Glomerular endothelial cell (primary cell): ENCODE data around the gene DEUP1. TPM values are rescaled to one million over a fixed set of nuclear protein-coding genes. Genes with fewer than 3 reads are reported as not detected.

Experiments used
- DNase-seq: peaks from one replicate; pipeline ENCODE4 v3.0.0-alpha.2; 2011; ENCODE audit warnings: low read depth, low spot score; ENCODE audit errors: extremely low read depth
- total RNA-seq: library from RNA; depleted of rRNA; stranded (reverse); fragments of >200 nt; gene quantifications from 2 replicates; pipeline ENCODE4 v1.2.3, GENCODE V29; 2015

Gene DEUP1
- total RNA-seq, 1 donor from 2014 or later = not detected

DNA sequence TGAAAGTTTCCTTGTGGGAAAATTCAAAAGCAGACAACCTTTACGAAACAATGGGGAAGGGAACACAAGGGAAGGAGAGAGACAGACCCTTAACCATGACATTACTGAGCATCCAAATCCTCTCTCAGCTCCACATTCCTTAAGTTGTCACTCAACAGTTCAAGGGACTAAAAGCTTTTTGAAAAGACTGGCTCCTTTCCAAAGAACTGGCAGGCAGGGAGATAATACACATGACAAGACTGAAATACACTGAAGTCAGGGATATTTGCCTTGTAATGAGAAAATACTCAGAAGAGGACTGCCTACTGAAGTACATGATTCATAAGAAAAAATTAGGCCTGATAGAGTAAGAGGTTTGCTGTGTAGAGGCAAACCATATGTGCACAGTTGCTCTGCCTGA, 143.6 kb downstream of the DEUP1 start:
- DNase-seq = no peak

DNA sequence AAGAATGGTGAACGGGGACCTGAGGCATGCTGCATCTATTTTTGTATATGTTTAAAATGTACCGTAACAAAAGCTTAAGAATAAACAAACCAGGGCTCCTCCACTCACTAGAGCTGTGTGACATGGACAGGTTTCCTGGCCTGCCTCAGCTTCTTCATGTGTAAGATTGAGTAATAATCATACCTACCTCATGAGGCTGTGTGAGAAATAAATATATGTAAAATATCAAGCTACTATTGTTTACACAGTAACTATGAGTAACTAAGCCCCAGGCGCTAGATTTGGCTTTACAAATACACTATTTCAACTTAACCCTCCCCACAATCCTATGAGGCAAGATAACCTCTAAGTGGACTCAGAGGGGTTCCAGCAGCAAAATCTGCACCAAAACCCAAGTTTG, 146.3 kb downstream of the DEUP1 start:
- DNase-seq = no peak

DNA sequence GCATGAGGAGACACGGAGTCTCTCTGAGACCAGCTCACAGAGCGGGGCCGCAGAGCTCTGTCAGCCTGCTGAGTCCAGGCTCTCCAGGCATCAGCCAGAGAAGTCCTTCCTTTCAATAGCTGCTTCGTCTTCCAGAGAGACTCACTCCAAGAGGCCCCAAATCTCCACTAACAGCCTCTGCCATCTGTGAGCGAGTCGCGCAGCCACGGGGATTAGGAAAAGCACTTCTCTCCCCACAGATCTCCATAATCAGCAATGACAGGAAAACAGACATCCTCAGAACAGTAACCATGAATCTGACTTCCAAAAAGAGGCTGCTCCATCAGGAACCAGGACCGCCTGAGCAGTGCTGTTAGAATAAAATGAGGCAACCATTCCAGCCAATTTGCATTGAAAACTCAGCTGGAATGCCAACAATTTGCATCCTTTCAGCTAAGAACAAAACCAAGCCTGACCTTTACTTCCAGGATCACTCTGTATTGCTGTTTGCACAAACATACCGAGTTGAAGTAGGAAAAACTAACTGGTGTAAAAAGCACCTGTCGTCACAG, 147.2 kb downstream of the DEUP1 start:
- no peak for DNase-seq

DNA sequence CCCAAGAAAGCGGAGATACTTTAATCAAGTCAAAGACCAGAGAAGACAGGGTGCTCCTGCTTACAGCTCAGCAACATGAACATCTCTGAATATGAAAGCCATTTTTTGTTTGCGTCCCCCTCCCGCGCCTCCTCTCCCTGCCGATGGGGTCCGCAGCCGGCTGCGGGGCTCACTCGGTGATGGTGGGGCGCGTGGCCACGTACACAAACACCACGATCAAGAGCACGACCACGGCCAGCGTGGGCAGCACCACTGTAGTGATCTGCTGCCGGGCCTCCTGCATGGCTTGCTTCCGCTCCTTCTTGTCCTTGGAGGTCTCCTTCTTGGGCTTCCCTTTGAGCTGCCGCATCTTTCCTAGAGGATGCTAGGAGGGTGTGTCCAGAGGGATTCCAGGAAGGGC, 148.3 kb downstream of the DEUP1 start:
- no peak for DNase-seq

DNA sequence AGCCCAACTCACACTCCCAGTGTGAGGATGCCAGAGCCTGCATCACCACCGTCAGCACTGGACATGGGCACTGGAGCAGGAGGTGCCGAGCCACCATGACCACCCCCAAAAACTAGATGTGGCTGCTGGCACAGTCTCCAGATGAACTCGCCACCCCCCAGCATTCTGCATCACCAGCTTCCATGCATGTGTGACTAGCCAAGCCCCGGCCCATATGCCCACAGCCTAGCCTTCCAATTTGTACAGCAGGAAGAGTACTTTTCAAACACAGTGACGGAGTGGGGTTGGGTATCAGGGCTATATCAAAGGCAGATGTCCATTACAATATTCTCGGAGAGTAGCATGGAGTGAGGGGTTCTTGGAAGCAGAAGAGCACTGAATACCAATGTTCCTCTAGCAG, 149.7 kb downstream of the DEUP1 start:
- DNase-seq = no peak

DNA sequence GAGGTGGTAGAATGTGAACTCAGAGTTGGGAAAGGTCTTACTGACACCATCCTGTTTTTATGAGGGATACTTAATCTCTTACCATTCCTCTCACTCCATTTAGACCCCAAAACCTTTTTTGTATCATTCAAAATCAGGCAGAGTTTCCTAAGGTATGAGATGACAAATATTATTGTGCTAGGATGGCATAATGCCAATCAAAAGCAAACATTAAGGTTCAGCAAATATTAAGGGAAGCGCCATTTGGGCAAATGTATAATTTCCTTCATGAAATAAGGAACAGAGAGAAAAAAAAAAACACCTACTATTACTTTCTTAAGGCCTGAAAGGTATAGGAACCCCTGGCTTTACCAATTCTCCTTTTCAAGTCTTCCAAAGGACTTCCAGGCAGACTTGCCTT, 150.2 kb downstream of the DEUP1 start:
- no peak for DNase-seq

DNA sequence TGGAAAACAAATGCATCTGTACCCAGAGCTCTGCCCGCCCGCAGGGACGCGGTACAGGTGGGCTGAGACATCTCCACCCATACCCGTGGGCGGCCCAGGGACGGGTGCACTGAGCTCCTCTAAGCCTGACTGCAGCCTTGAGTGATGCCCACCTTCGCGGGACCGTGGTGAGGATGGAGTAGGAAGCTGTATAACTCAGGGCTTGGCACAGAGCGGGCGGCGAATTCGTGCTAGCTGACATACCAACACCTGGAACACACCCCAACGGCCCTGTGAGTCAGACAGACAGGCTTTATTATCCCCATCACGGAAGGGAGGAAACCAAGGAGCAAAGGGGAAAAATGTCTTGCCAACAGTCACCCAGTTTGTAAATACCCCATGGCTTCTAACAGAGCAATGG, 150.7 kb downstream of the DEUP1 start:
- DNase-seq = no peak

DNA sequence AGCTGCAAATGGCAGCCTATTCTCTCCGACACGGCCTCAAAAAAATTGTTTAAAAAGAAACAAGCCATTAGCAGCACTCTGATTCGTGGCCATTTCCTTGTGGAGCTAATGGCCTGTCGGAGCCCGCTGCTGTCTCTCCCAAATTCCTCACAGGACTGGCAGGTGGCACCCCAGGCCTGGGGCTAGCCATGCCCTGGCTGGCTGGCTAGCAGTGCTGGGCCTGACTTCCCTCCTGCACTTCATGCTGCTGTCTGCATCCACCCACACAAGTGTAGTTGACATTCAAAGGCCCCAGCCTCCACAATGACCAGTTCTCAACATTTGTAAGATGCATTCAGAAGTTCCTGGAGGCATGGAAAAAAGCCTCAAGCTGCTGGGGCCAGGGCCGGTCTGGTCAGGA, 151.2 kb downstream of the DEUP1 start:
- no peak for DNase-seq

DNA sequence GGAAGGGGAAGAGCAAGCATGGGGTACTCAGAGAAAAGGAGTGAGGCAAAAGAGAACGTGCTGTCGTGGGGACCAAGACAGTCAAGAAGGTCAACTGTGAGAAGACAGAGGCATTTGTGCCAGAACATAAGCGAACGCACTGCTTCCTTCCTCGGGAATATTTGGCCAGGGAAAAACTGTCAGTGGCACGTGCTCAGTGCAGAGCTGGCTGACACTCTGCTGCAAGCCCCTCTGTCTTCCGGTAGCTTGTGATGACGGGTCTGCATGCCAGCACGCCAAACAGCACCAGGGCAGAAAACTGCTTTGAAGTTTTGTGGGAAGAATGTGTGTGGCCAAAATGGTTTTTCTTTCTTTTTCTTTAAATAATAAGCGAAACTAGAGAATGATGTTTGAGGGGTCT, 152.0 kb downstream of the DEUP1 start:
- no peak for DNase-seq

DNA sequence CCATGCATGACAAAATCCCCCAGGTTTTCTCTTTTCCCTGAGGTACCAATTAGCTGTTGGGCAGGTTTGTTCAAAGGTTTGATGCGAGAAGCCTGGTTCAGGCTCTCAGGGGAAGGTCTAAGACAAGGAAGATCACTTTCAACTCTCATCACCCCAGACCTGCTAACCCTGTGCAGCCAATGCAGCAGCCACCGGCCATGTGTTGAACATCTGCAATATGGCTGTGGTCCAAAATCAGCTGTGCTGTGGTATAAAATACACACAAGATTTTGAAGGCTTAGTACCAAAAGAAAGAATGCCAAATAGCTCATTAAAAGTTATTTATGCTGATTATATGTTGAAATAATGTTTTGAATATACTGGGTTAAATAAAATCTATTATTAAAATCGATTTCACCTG, 154.2 kb downstream of the DEUP1 start:
- DNase-seq = no peak

DNA sequence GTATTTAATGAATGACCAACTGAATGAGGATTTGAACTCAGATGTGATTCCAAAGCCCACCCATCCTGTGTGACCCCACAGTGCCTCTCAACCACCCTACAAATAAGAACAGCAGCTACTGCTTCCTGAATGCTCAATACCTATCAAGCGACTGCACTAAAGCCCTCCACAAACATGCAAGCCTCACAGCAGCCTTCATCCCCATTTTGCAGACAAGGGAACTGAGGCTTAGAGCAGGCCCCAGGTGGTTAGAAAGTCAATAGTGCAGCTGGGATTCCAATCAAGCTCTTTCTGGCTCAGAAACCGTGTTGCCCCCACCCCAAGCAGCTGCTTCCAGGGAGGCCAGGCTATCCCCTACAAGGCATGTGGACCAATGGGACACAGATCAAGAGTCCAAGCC, 155.4 kb downstream of the DEUP1 start:
- DNase-seq = no peak

DNA sequence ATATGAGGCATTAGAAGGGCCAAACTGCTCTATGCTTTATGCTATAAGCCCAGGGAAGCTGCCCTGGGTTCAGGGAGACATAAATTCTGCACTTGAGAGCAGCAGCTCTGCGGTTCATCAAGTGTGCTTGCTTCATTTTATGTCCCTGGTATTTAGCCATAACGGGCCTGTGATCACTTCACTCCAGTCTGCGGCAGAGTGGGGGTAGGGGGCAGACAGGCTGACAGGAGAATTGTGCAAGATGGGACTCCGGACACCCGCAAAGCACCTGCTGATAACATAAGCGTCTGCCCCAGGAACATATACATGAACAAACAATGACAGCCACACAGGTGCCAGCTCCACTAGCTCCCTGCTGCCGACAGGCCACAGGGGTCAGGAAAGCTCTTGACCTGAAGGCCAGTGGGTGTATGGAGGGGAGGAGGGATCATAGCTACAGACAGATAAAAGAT, 156.5 kb downstream of the DEUP1 start:
- no peak for DNase-seq

Other genes starting within 250 kb of the DEUP1 start
- gene SLC36A4, start 132.8 kb upstream of the DEUP1 start, total RNA-seq = 11.6 and 13.1 TPM in 2 replicates
- 12.6 and 24.0 TPM in 2 replicates for gene SMCO4, start 212.6 kb downstream of the DEUP1 start, total RNA-seq